ENCODE results near the gene BCAS3.

DNA sequence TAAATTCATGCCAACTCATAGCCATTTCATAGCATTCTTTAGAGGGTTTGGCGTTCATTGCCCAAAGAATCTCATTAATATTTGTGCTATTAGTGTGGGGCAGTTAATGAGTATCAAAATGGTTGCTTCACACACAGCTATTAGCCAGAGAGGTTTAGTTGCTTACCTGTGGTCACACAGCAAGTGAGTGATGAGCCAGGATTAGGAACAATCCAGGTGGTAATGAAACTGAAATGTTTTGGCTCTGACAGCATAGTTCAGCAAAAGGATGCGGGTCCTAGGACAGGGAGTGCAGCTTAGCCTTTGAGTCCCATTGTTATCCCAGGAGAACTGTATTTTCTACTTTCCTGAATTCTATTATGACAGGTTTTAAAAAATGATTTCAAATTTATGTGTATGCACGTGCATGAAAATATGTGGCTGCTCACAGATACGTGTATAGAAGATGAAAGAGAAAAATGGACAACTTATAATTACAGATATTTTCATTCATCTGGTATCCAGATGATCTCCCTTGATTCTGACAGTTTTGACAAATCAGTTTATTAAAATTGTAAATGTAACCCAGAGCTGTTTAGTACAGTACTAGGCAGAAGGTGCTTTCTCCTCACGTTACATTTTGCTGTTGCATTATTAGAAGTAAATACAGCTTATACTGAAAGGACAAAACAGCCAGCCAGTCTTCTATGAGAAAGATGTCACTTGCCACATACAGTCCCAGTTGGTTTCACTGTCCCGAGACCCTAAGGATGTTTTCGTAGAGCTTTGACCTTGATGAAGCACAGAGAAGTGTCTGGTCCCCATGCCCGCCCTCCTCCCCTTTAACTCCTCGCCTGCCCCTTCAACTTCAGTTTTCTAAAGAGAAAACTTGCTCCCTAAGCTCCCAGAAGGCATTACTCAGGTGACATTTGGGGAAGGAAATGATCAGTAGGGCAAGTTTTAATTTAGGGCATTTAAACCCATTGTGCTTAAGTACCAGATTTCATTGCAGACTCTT is 622.2 kb downstream of the BCAS3 start:
- TF ChIP-seq TCF12 (IDR thresholded peaks at IDR 0.05; ENCODE audit: low read depth) = no peak
- no peak for TF ChIP-seq CEBPB (IDR thresholded peaks at IDR 0.05)
- TF ChIP-seq EP300 (IDR thresholded peaks at IDR 0.05; ENCODE audit: borderline replicate concordance) = no peak

Measured in Ishikawa (cell line).